Measurements from ENCODE around the gene ABLIM2.

Gene ABLIM2

GRCh38 chr4:8060632-8061031, 98.0 kb downstream of the ABLIM2 start:
- Histone ChIP-seq H3K27me3 (replicated peaks; ENCODE audit: control insufficient read depth, insufficient read depth, low read length) (no peaks in the 10 kb centered on the region; the same call in 1 of the 2 replicates), H3K36me3 (ENCODE audit: control insufficient read depth, insufficient read depth, low read length) (no peaks in the 10 kb centered on the region), H3K4me3 (replicated peaks; ENCODE audit: low read depth, low read length) (no peak overlapping the region)
- no peak for TF ChIP-seq CTCF (IDR thresholded peaks at IDR 0.05; ENCODE audit: insufficient read depth, low read length, poor library complexity, severe bottlenecking)
- no peak for DNase-seq (ENCODE audit: extremely low read depth, insufficient read length)

DNA sequence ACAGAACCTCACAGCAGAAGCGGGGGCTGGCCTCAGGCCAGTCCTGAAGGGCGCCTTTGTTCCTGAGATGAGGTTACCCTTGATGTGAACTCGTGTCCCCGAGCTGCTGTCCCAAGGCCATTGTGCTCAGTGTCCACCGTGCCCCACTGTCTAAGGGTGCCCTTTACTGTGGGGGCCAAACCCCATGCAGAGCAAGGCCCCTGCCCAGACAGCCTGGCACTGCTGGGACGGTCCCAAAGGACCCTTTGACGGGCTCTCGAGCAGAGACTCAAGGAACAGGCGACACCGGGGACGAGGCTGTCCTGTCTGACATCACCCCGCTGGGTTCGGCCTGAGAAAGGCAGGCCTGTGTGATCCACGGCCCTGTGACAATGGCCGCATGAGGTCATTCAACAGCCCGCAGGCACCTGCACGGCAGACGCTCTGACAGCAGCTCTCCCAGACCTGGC, 100.6 kb downstream of the ABLIM2 start:
- DNase-seq (ENCODE audit: extremely low read depth, insufficient read length): no peak
- TF ChIP-seq CTCF (IDR thresholded peaks at IDR 0.05; ENCODE audit: insufficient read depth, low read length, poor library complexity, severe bottlenecking): no peak
- H3K4me3 ChIP-seq (replicated peaks; ENCODE audit: low read depth, low read length): no peak overlapping the region

DNA sequence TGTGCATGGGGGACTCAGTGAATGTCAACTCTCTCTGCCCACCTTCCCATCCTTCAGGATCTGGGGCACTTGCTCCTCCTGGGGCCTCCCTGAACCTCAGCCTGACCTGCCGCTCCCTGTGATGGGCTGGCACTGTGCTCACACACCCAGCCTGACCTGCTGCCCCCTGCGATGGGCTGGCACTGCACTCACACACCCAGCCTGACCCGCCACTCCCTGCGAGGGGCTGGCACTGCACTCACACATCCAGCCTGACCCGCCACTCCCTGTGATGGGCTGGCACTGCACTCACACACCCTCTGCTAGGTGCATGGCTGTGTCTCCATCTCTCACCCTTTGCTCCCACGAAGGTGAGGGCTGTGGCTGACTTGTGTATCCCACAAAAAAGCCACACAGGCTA, 103.4 kb downstream of the ABLIM2 start:
- no peak for DNase-seq (ENCODE audit: extremely low read depth, insufficient read length)
- no peak for TF ChIP-seq CTCF (IDR thresholded peaks at IDR 0.05; ENCODE audit: insufficient read depth, low read length, poor library complexity, severe bottlenecking)
- no peaks in the 10 kb centered on the region; the same call in 1 of the 2 replicates for H3K27me3 ChIP-seq (replicated peaks; ENCODE audit: control insufficient read depth, insufficient read depth, low read length)
- no peak overlapping the region for H3K4me3 ChIP-seq (replicated peaks; ENCODE audit: low read depth, low read length)
- H3K36me3 ChIP-seq (ENCODE audit: control insufficient read depth, insufficient read depth, low read length): no peaks in the 10 kb centered on the region

More for the DNA sequence above, 100.6 kb downstream of the ABLIM2 start:
- Histone ChIP-seq H3K27me3 (replicated peaks; ENCODE audit: control insufficient read depth, insufficient read depth, low read length) (no peaks in the 10 kb centered on the region), H3K36me3 (ENCODE audit: control insufficient read depth, insufficient read depth, low read length) (no peaks in the 10 kb centered on the region)

GRCh38 chr4:8053688-8054449, 104.7 kb downstream of the ABLIM2 start:
- no peak for TF ChIP-seq CTCF (IDR thresholded peaks at IDR 0.05; ENCODE audit: insufficient read depth, low read length, poor library complexity, severe bottlenecking)
- Histone ChIP-seq H3K27me3 (replicated peaks; ENCODE audit: control insufficient read depth, insufficient read depth, low read length) (no peaks in the 10 kb centered on the region; the same call in 1 of the 2 replicates), H3K4me3 (replicated peaks; ENCODE audit: low read depth, low read length) (no peak overlapping the region), H3K36me3 (ENCODE audit: control insufficient read depth, insufficient read depth, low read length) (no peaks in the 10 kb centered on the region)
- no peak for DNase-seq (ENCODE audit: extremely low read depth, insufficient read length)

DNA sequence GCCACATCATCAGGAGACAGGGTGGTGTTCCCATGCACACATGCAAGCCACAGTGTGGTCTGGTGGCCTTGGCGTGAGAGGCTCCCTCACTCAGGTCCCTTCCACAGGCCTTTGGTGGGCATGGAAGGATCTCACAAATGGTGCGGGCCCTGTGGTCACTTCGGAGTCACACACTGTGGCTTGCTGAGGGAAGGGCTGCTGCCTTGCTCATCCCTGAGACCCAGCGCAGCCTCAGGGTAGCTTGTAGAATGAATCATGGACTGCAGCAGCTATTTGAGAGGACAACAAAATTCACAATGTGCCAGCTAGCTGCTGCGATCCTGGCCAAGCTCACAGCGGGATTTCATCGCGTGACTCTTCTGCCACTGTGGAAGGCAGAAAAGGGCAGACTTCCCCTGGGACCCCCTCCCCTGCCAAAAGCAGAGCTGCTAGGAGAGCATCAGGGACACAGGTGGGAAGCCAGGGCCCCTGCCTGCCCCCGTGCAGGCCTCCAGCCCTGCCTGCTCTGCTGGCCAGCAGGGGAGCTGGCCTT, 106.4 kb downstream of the ABLIM2 start:
- Histone ChIP-seq H3K36me3 (ENCODE audit: control insufficient read depth, insufficient read depth, low read length) (no peaks in the 10 kb centered on the region), H3K27me3 (replicated peaks; ENCODE audit: control insufficient read depth, insufficient read depth, low read length) (no peaks in the 10 kb centered on the region; the same call in 1 of the 2 replicates), H3K4me3 (replicated peaks; ENCODE audit: low read depth, low read length) (no peak overlapping the region)
- no peak for TF ChIP-seq CTCF (IDR thresholded peaks at IDR 0.05; ENCODE audit: insufficient read depth, low read length, poor library complexity, severe bottlenecking)
- no peak for DNase-seq (ENCODE audit: extremely low read depth, insufficient read length)

Measured in GM06990 (cell line).